Head of caudate nucleus (tissue), 42 donors: ENCODE results near the gene GRIK2.
"Not testable (repeated sequence)": the region's sequence is repeated elsewhere in the genome, so short reads cannot be mapped to it uniquely, and the experiment has no call there.

Source experiments
- DNase-seq, 42 donors: peaks; one replicate each; pipeline versions ENCODE4 v3.0.0 to v3.0.0-alpha.2; 2020 to 2021; ENCODE audit warnings: mixed read lengths in 7 of 42
- intact Hi-C: fragments of 100-400 bp; cut with DNase I; formaldehyde crosslinking; loops from one replicate; pipeline ENCODE4 v1.15.0; 2022

GRIK2 gene

DNA sequence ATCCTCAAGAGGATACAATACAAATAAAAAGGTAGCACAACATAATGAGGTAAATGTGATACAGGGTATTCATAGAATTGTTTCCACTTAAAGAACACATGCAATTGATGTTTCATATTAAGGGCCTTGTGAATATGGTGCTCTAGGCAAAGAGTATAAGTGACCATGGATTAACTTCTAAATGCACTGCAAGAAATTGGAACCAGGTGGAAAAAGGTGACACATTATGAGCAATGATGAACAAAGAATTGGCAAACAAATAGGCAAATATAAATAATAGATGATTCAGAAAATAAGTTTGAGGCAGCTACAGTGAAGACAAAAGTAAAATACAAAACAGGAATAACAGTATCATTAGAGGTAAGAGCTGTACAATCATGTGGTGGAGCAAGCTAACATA, 192.0 kb downstream of the GRIK2 start:
- intact Hi-C loops = no loop called here

DNA sequence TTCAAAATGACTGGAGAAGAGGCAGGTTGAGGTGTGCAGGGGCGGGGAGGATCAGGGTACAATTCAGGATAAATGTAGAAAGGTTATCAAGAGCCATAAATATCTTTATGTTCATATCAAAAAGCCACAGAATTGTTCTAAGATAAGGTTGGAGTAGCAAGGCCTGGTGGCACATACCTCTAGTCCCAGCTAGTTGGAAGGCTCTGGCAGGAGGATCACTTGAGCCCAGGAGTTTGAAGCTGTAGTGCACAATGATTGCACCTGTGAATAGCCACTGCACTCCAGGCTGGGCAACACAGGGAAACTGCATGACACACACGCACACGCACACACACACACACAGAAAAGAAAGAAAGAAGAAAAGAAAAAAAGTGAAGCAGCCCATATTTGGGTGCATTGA, 194.8 kb downstream of the GRIK2 start:
- intact Hi-C loops = no loop called here
- peak in 23 of 42 donors; percentile 1 to 48 (median 19) for DNase-seq

More for the DNA sequence above, 192.0 kb downstream of the GRIK2 start:
- DNase-seq = no peak

DNA sequence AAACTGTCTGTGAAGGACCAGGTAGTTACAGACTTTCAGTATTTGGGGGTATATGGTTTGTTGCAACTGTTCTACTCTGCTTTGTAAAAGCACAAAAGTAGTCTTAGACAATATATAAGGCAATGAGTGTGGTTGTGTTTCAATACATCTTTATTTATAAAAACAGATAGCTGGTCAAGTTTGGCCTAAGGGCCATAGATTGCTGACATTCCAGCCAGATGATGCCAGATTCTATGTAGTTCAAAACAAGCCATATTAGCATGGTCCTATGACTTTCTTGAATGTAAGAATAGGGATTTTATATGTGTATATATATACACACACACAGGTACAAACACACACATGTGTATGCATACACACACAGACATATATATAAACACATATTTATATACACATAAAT, 201.8 kb downstream of the GRIK2 start:
- intact Hi-C loops = no loop called here
- no peak for DNase-seq

DNA sequence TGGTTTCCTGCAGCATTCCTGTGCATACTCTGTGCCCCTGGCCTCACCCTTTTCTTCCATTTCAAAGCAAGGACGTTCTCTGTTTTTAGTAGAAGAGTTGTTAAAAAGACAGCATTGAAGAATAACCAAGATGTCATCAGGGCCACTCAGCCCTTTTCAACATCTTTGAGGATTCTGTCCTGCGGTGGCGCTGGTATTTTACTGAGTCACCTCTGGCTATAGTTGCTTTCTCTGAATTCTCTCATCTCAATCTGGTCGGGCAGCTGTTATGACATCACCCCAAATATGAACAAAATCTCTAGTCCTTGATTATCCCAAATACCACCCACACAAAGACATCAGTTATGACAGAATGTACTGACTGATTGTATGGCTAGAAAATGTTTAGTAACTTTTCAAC, 204.2 kb downstream of the GRIK2 start:
- DNase-seq = peak in 1 of 42 donors; percentile 16
- intact Hi-C loops = no loop called here

DNA sequence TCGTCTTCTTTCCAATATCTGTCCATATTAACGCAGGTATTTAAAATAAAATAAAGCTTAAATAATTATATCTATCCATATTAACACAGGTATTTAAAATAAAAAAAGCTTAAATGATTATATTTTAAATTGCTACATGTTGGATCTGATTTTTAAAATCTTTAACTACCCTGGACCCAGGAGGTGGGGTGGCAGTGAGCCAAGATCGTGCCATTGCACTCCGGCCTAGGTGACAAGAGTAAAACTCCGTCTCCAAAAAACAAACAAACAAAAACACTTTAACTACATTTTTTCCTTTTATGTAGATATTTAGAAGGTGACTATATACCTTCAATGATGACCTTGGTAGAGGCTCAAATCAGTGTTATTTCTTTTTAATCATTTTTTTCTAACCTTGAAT, 211.9 kb downstream of the GRIK2 start:
- intact Hi-C loops = no loop called here
- DNase-seq = no peak

DNA sequence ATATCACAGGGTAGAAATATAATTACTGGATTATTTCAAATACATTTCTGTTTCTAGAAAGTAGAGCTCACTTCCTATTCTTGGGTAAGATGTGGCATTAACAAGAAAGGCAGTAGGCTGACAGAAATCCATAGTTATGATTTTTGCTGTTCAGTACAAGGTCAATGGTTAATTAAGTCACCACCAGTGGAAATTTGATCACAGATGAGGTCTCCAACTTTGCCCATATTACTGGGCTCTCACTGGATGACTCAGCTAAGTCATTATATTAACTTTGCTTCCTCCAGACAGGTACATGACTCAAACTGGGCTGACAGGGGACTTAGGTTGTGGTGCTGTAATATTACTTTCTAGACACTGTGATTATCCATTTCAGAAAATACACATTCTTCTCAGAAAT, 212.4 kb downstream of the GRIK2 start:
- no peak for DNase-seq
- intact Hi-C loops = no loop called here

DNA sequence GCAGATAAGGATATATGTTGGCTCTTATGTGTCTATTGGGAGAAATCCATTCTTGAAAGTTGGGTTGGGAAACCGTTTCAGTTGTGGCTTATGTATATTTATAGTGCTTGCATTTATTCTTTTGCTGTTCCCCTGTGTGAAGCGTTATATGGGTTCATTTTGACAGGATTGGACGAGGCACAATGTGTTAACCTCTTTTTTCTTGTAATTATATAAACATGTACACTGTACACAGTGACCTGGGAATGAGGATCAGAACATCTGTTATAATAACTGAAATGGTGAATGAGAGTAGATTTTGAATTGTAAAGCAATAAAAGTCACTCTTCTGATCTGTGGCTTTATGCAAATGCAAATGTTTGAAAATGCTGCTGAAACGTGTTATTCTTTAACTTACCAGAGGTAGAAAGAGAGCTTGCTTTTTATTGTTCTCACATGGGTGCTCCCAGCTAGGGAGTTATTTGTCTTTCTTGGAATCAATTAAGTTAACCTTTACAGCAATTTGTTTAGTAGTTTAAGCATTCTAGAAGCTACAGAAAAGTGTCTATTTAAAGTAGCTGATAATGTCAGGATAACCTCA, 213.7 kb downstream of the GRIK2 start:
- intact Hi-C loops = no loop called here
- DNase-seq = no peak

DNA sequence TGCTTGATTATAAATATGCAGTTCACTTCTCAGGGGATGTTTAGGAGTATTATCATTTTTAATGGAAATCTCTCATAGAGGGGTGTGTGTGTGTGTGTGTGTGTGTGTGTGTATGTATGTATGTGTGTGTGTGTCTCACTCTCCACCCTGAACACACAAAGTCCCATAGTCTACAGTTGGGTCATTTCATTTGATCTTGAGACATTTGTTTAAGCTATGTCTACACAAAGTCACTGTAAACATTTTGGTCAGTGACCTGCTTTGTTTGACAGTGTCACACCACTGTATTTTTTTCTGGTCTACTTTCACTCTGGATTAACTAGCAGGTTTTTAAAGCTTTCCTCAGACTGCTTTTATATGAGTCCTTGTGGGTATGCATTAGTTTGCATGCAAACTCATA, 215.2 kb downstream of the GRIK2 start:
- intact Hi-C loops = no loop called here
- no peak for DNase-seq

DNA sequence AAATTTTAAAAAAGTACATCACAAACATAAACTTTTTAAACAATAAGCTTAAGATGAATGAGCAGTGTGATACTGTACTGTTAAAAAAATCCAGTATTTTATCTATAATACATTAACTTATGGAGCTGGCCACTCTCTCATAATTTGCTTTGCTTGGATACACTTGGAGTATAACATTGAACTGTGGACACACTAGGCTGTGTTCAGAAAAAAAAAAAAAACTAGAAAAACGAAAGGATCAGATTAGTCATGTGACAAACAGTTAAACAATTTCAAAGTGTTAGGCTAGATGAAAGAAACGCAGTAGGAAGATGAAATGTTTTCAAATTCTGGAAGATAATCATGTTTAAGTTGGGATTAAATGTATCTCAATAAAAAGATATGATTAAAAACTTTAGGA, 220.0 kb downstream of the GRIK2 start:
- intact Hi-C loops = no loop called here
- no peak for DNase-seq

DNA sequence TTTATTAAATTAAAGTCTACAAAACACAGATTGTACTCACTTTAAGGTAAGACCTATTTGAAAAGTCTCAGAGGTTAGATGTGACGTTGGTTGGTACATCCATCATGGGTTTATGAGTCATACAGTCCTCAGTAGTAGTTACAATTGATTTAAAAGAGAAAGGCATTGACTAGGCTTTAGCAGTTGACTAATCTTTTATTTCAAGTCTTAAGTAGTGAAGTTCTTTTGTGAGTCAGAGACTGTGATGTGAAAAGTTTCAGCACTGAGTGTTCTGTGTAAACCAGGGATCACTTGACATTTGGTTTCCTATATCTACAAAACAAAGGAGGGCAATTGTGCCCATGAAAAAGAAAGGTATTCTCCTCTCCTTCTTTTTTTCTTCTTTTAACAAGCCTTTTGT, 221.3 kb downstream of the GRIK2 start:
- DNase-seq = peak in 4 of 42 donors; percentile 5 to 49 (median 30)
- intact Hi-C loops = no loop called here

DNA sequence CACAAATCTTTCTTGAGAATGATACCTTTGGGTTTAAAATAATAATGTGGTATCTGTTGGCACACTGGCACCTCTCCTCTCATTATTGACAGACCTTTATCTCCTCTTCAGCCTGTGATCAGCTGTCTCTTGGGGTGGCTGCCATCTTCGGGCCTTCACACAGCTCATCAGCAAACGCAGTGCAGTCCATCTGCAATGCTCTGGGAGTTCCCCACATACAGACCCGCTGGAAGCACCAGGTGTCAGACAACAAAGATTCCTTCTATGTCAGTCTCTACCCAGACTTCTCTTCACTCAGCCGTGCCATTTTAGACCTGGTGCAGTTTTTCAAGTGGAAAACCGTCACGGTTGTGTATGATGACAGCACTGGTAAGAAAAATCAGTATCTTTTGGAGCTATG, 232.8 kb downstream of the GRIK2 start:
- intact Hi-C loops = no loop called here
- peak in 14 of 42 donors; percentile 1 to 29 (median 10) for DNase-seq

DNA sequence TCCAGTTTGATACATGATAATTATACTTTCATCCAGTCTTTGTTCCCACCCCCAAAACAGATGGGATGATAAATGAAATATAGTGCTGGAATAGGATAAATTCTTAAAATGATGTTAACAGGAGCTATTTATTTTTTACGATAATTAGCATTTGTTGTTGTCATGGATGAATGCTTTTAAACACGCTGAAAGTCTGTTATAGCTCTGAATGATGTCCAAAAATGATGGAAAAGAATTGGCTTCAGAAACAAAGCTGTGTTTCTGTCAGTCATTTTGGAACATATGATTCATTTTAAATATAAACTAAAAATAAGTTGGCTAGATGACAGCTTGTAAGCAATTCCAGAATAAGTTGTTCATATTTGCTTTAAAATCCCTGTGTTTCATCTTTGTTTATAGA, 237.4 kb downstream of the GRIK2 start:
- intact Hi-C loops = no loop called here
- DNase-seq = no peak

DNA sequence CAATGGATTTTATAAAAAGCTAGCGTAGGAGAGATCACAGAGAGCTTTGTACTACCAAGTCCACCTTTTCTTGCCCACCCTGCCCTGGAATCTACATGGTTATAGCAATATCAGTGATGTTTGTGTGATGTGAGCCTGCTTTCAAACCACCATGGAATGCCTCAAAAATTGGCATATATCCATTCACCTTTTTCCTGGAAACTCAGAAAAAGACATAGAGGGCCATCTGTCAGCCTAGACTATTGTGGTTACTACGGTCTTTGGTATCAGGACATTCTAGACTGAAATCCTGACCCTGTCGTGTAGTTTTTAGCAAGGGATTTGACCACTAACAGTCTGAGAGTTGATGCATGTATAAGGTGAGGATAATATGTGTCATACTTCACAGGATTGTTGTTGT, 239.6 kb downstream of the GRIK2 start:
- intact Hi-C loops = no loop called here
- DNase-seq = no peak

DNA sequence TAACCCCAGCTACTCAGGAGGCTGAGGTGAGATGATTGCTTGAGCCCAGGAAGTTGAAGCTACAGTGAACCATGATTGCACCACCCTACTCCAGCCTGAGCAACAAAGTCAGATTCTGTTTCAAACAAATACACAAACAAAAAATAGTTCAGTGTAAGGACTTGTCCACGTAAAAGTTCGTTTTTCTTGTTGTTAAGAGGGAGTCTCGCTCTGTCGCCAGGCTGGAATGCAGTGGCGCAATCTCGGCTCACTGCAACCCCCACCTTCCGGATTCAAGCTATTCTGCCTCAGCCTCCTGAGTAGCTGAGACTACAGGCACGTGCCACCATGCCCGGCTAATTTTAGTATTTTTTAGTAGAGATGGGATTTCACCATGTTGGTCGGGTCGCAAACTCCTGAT, 245.4 kb downstream of the GRIK2 start:
- DNase-seq, intact Hi-C loops: not testable (repeated sequence)

DNA sequence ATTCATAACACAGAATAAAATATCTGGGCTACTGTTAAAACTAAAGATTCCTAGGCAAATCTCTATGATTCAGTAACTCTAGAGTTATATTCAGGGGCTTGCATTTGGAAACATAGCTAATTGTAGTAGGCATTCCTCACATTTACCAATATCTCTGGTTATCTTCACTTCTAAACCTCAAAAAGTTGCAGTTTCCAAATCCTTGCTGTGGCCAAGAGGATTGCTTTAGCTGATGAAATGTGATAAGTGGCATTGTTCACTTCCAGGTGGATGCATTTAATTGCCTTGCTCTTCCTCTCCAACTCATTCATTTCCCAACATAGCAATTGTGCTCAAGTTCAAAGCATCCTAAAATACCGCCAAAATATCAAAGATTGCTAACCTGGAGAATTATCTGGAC, 246.6 kb downstream of the GRIK2 start:
- no peak for DNase-seq
- intact Hi-C loops = no loop called here

DNA sequence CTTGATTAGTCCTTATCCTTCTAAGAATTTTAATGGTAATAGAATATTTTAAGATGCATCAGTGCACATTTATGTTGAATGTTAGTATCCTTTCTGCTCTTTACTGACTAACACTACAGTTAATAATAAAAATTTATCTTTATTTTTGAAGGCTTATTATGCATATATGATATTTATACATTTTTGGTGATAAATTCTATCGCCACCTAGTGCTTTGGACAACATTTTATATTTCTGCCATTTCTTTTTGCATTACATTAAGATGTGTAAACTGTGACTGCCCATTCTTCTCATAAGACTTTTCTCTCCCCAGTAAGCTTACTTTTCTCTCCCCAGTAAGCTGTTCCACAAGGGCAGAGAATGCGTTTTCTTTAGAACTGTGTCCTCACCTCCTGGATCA, 252.3 kb downstream of the GRIK2 start:
- intact Hi-C loops = no loop called here
- DNase-seq = no peak

DNA sequence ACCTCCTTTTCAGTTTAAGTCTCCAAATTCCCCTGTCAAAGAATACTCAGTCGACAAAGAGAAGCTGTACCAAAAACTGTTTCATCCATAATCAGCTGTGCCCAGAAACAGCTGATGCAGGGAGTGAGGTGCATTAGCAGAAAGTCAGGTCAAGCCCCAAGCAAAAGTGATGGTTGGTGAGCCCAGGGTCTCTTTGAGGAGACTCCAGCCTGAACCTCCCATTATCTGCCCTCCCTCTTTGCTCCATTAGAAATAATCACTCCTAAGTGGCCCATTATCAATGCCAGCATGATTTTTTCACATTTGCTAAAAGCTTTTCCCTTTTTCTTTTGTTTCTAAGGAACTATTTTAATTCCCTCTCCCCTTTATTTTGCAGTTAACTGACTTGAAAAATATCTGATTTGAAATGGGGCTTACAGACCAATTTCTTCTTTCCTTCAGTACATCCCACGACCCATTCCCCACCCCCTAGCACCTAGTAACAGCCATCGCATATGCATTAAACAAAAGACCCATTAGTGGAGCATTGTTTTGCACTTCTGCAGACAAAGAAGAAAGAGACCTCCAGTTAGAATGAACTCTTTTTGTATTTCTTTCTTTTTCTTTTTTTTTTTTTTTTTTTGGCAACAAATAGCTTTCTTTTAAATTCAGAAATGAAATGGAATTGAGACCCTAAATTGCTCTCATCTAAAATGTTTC, 257.0 kb downstream of the GRIK2 start:
- intact Hi-C loops = no loop called here

DNA sequence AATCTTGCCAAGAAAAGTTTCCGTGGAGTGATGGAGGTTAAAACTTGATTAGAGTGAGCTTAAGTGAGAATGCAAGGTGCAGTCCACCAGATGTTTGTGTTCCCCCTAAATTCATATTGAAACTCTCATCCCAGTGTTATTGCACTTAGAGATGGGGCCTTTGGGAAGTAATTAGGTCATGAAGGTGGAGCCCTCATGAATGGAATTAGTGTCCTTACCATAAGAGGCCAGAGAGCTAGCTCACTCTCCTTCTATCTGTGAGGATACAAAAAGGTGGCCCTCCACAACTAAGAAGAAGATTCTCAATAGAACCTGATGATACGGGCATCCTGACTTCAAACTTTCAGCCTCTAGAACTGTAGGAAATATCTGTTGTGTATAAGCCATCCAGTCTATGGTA, 258.6 kb downstream of the GRIK2 start:
- no peak for DNase-seq
- intact Hi-C loops = no loop called here

More for the DNA sequence above, 257.0 kb downstream of the GRIK2 start:
- DNase-seq = no peak

DNA sequence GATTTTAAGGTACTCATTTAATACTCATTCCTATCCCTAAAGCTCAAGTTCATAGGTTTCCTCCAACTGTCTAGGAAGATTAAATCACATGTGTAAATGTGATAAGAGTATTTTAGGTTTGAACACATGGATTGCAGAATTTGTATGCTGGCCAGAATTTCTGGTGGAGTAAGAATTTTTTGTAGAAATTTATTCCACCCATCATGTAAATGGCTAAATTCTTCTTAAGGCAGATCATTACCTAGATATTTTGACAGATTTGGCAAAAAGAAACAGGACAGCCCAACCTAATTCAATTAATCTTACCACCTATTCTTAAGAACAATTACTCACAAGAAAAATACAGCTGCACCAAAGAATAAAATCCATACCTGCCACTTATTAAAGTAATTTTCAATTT, 261.6 kb downstream of the GRIK2 start:
- no peak for DNase-seq
- intact Hi-C loops = no loop called here

DNA sequence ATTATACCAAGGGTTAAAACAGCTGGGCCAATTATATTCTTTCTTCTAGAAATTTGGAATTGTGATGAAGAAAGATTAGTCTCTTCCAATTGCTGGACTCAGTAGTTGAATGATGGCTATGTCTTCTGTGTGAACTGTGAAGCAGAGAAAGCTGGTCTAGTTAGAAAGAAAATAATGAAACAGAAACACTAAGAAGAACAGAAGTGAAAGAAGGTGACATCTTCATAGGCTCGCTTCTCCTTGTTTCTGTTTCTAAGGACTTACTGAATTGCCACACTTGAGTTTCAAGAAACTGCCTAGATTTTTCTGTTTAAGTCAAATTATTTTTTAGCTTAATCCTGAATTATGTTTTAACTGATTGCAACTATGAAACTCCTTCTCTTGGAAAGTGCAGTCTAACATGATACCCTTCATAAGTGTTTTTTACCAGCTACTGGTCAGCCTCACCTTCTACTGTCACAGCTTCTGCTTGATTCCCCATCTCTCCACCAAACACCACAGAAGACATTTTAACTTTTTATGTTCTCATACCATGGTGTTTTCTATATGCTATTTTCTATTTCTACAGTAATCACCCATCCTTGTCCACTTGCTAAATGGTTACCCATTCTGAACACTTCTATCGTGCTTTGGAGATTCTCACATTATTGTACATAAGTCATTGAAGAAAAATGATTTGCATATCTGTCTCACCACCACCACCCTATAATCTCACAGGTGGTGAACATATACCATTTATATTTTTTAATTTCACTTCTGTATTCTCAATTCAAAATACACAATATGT, 268.8 kb downstream of the GRIK2 start:
- no peak for DNase-seq
- intact Hi-C loops = no loop called here

DNA sequence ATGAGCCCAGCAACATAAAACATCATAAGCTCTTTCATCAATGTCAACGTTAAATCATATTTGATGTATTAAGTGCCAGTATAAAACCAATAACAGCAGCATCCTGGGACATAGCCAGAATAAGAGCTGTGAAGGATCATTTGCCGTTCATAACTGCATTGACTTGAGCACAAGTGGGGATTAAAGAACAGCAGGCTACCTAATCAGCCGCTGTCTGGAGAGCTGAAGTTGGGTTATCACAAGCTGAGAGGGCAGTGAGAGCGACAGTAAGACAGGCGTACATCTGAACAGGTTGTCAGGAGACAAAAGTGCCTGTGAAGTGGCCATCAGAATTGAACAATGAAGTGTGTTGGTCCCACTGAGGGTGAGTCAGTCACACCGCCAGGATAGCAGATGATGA, 269.6 kb downstream of the GRIK2 start:
- intact Hi-C loops = no loop called here

More for the DNA sequence above, 269.6 kb downstream of the GRIK2 start:
- no peak for DNase-seq
